Spinal cord (tissue), 10 donors: ENCODE measurements around the gene CSHL1. TPM values are rescaled to one million over a fixed set of nuclear protein-coding genes. Genes with fewer than 3 reads are reported as not detected.

ENCODE experiments used
- DNase-seq, 6 donors: peaks; one replicate each; pipeline versions ENCODE4 v3.0.0 to v3.0.0-alpha.2; 2013 to 2015; ENCODE audit warnings: low spot score in 6 of 6, low read depth in 4 of 6
- H3K27ac ChIP-seq: one replicate; pipeline ENCODE4 v1.5.1; 2013; ENCODE audit warnings: low read depth, low read length, control low read depth
- H3K27me3 ChIP-seq: one replicate; pipeline ENCODE4 v1.6.1; 2013; ENCODE audit warnings: low read length; ENCODE audit not compliant: control insufficient read depth, insufficient read depth
- H3K36me3 ChIP-seq: one replicate; pipeline ENCODE4 v1.6.1; 2013; ENCODE audit warnings: low read length; ENCODE audit not compliant: control insufficient read depth, insufficient read depth
- H3K4me1 ChIP-seq: one replicate; pipeline ENCODE4 v1.6.1; 2013; ENCODE audit warnings: low read length; ENCODE audit not compliant: control insufficient read depth, insufficient read depth
- H3K4me3 ChIP-seq: one replicate; pipeline ENCODE4 v1.5.1; 2013; ENCODE audit warnings: low read depth, low read length, control low read depth
- H3K9me3 ChIP-seq: one replicate; pipeline ENCODE4 v1.6.1; 2013; ENCODE audit warnings: low read length; ENCODE audit not compliant: control insufficient read depth, insufficient read depth
- WGBS: methylation state at CpG from one replicate; pipeline ENCODE4 v1.1.5; 2013; ENCODE audit warnings: missing lambda C conversion rate; ENCODE audit not compliant: insufficient coverage; 5-methylcytosine and 5-hydroxymethylcytosine counted together
- polyA plus RNA-seq, 2 donors: library from polyadenylated mRNA; unstranded; fragments of 120-200 nt; gene quantifications; one replicate each; pipeline ENCODE4 v1.2.1, GENCODE V29; 2013; ENCODE audit not compliant: insufficient read length in 2 of 2
- total RNA-seq, 2 donors: library from RNA; depleted of rRNA in 1 of 2; stranded (reverse); fragments of 120-200 nt in 1 of 2; fragments of >200 nt in 1 of 2; gene quantifications; one replicate each; pipeline versions ENCODE4 v1.2.3 to v1.2.4, GENCODE V29; 2013 to 2014
- donor health status: healthy.

Gene CSHL1
- total and polyA plus RNA-seq, 4 donors: 1.0 TPM; not detected in 3

- 93% methylated on average over 23 of the region's 23 CpGs for WGBS
- H3K4me3 ChIP-seq: no peak overlapping the region
- H3K9me3 ChIP-seq: no peaks in the 10 kb centered on the region
- H3K4me1 ChIP-seq: peaks cover 4% of the 10 kb centered on the region
- no peaks in the 10 kb centered on the region for H3K27me3 ChIP-seq
- no peak overlapping the region for H3K27ac ChIP-seq
- no peak for DNase-seq
- no peaks in the 10 kb centered on the region for H3K36me3 ChIP-seq
Measured at GRCh38 chr17:63941751-63942150, 30.7 kb upstream of the CSHL1 start.

GRCh38 chr17:63941162-63941561 is 30.1 kb upstream of the CSHL1 start:
- H3K4me3 ChIP-seq: no peak overlapping the region

GRCh38 chr17:63940584-63940983 is 29.5 kb upstream of the CSHL1 start:
- no peak overlapping the region for H3K27ac ChIP-seq
- 87% methylated on average over 14 of the region's 14 CpGs for WGBS
- no peak overlapping the region for H3K4me3 ChIP-seq

More at GRCh38 chr17:63941162-63941561, 30.1 kb upstream of the CSHL1 start:
- H3K27ac ChIP-seq: no peak overlapping the region
- DNase-seq: no peak
- no peaks in the 10 kb centered on the region for H3K36me3 ChIP-seq
- 95% methylated on average over 12 of the region's 12 CpGs for WGBS
- H3K9me3 ChIP-seq: no peaks in the 10 kb centered on the region
- no peaks in the 10 kb centered on the region for H3K4me1 ChIP-seq
- H3K27me3 ChIP-seq: no peaks in the 10 kb centered on the region

GRCh38 chr17:63939884-63940283 is 28.8 kb upstream of the CSHL1 start:
- Histone ChIP-seq H3K4me3 (no peak overlapping the region), H3K27me3 (no peaks in the 10 kb centered on the region), H3K4me1 (no peaks in the 10 kb centered on the region), H3K36me3 (no peaks in the 10 kb centered on the region), H3K27ac (no peak overlapping the region), H3K9me3 (no peaks in the 10 kb centered on the region)
- no peak for DNase-seq
- 87% methylated on average over 5 of the region's 6 CpGs for WGBS

More at GRCh38 chr17:63940584-63940983, 29.5 kb upstream of the CSHL1 start:
- Histone ChIP-seq H3K27me3 (no peaks in the 10 kb centered on the region), H3K36me3 (no peaks in the 10 kb centered on the region), H3K4me1 (no peaks in the 10 kb centered on the region), H3K9me3 (no peaks in the 10 kb centered on the region)
- no peak for DNase-seq

GRCh38 chr17:63939401-63939800 is 28.3 kb upstream of the CSHL1 start:
- Histone ChIP-seq H3K27me3 (no peaks in the 10 kb centered on the region), H3K27ac (no peak overlapping the region), H3K36me3 (no peaks in the 10 kb centered on the region), H3K4me3 (no peak overlapping the region), H3K4me1 (peaks cover 3% of the 10 kb centered on the region), H3K9me3 (no peaks in the 10 kb centered on the region)
- WGBS: 95% methylated on average over 9 of the region's 9 CpGs
- no peak for DNase-seq

GRCh38 chr17:63937920-63938319 is 26.9 kb upstream of the CSHL1 start:
- peaks cover 9% of the 10 kb centered on the region for H3K4me1 ChIP-seq
- H3K4me3 ChIP-seq: no peak overlapping the region
- H3K9me3 ChIP-seq: no peaks in the 10 kb centered on the region
- DNase-seq: no peak
- 90% methylated on average over 2 of the region's 4 CpGs for WGBS
- no peak overlapping the region for H3K27ac ChIP-seq
- no peaks in the 10 kb centered on the region for H3K27me3 ChIP-seq
- H3K36me3 ChIP-seq: no peaks in the 10 kb centered on the region

GRCh38 chr17:63937319-63937718 is 26.3 kb upstream of the CSHL1 start:
- no peak for DNase-seq
- no peaks in the 10 kb centered on the region for H3K9me3 ChIP-seq
- no peaks in the 10 kb centered on the region for H3K27me3 ChIP-seq
- H3K36me3 ChIP-seq: no peaks in the 10 kb centered on the region
- H3K4me1 ChIP-seq: peaks cover 9% of the 10 kb centered on the region
- no peak overlapping the region for H3K27ac ChIP-seq
- no peak overlapping the region for H3K4me3 ChIP-seq
- no CpG with 5 or more reads among the region's 6 CpGs for WGBS

GRCh38 chr17:63934183-63935112 is 23.4 kb upstream of the CSHL1 start:
- H3K4me1 ChIP-seq: peaks cover 11% of the 10 kb centered on the region
- H3K36me3 ChIP-seq: no peaks in the 10 kb centered on the region
- no peaks in the 10 kb centered on the region for H3K9me3 ChIP-seq
- H3K27ac ChIP-seq: no peak overlapping the region
- WGBS: 55% methylated on average over 11 of the region's 21 CpGs
- no peaks in the 10 kb centered on the region for H3K27me3 ChIP-seq
- no peak overlapping the region for H3K4me3 ChIP-seq
- DNase-seq: no peak

- Histone ChIP-seq H3K27ac (no peak overlapping the region), H3K4me1 (peaks cover 11% of the 10 kb centered on the region), H3K4me3 (no peak overlapping the region), H3K36me3 (no peaks in the 10 kb centered on the region), H3K9me3 (no peaks in the 10 kb centered on the region), H3K27me3 (no peaks in the 10 kb centered on the region)
- DNase-seq: no peak
- 94% methylated on average over 5 of the region's 8 CpGs for WGBS
Measured at GRCh38 chr17:63933598-63933997, 22.5 kb upstream of the CSHL1 start.

- Histone ChIP-seq H3K27me3 (no peaks in the 10 kb centered on the region), H3K4me3 (no peak overlapping the region), H3K36me3 (no peaks in the 10 kb centered on the region), H3K27ac (no peak overlapping the region), H3K4me1 (peaks cover 11% of the 10 kb centered on the region), H3K9me3 (no peaks in the 10 kb centered on the region)
- no peak for DNase-seq
- WGBS: 88% methylated on average over 4 of the region's 4 CpGs
Measured at GRCh38 chr17:63932721-63933120, 21.7 kb upstream of the CSHL1 start.
